HEK293 (cell line): ENCODE results near the gene POLD2.
A peak's percentile ranks its signal among the peaks of the same experiment; 100 is the strongest.

Experiments
- CTCF ChIA-PET: fragments of 350-600 bp; formaldehyde crosslinking; extraction: SDS; loops from one replicate; lab custom pipeline; 2021; ENCODE audit warnings: antibody characterized with exemption; lab: Yijun Ruan, JAX
- POLR2A ChIA-PET: fragments of 300-600 bp; formaldehyde crosslinking; extraction: SDS; loops from one replicate; lab custom pipeline; 2020; ENCODE audit warnings: antibody characterized with exemption, inconsistent platforms; lab: Yijun Ruan, JAX
- H3K27ac ChIP-seq: fragments of 200-500 bp; sonication (Bioruptor generic); 2 replicates; pipeline ENCODE4 v1.5.1; 2014; ENCODE audit warnings: low read depth, low read length, control low read depth, inconsistent platforms; ENCODE audit errors: extremely low read depth
- H3K36me3 ChIP-seq, 2 experiments: fragments of 200-500 bp in 1 of 2; sonication (Bioruptor generic) in 1 of 2; 1 replicate in 1 of 2; 2 replicates in 1 of 2; pipeline ENCODE4 v1.5.1; 2014 to 2017; ENCODE audit warnings: inconsistent platforms in 2 of 2, low read length in 2 of 2; ENCODE audit not compliant: control insufficient read depth in 2 of 2, insufficient read depth in 1 of 2
- H3K4me1 ChIP-seq: fragments of 200-500 bp; sonication (Bioruptor generic); 2 replicates; pipeline ENCODE4 v1.5.1; 2014; ENCODE audit warnings: mild to moderate bottlenecking, low read length, inconsistent platforms; ENCODE audit not compliant: control insufficient read depth, insufficient read depth
- H3K4me3 ChIP-seq: 2 replicates; pipeline ENCODE4 v1.5.1; 2011; ENCODE audit warnings: low read depth, mild to moderate bottlenecking, control low read depth, low read length, moderate library complexity
- H3K9me3 ChIP-seq: fragments of 200-500 bp; sonication (Bioruptor generic); 2 replicates; pipeline ENCODE4 v1.5.1; 2014; ENCODE audit warnings: low read depth, low read length, inconsistent platforms; ENCODE audit not compliant: control insufficient read depth, insufficient read depth
- EGR2 ChIP-seq: fragments of 450-650 bp; formaldehyde crosslinking; IDR thresholded peaks from 2 replicates; pipeline ENCODE4 v1.5.1; 2016; ENCODE audit warnings: low read depth, missing biosample characterization, missing genetic modification characterization
- GLIS1 ChIP-seq: fragments of 450-650 bp; formaldehyde crosslinking; IDR thresholded peaks from 2 replicates; pipeline ENCODE4 v1.5.1; 2016; ENCODE audit warnings: missing biosample characterization, missing genetic modification characterization
- IKZF3 ChIP-seq: fragments of 450-650 bp; IDR thresholded peaks from 2 replicates; pipeline ENCODE4 v1.5.0; 2018; ENCODE audit warnings: missing biosample characterization, mild to moderate bottlenecking, missing genetic modification characterization, moderate library complexity
- INSM2 ChIP-seq: fragments of 450-650 bp; formaldehyde crosslinking; IDR thresholded peaks from 2 replicates; pipeline ENCODE4 v1.5.1; 2016; ENCODE audit warnings: missing biosample characterization, missing genetic modification characterization
- OVOL3 ChIP-seq: fragments of 450-650 bp; formaldehyde crosslinking; IDR thresholded peaks from 2 replicates; pipeline ENCODE4 v1.5.1; 2016; ENCODE audit warnings: missing biosample characterization, missing genetic modification characterization
- REPIN1 ChIP-seq: fragments of 450-650 bp; formaldehyde crosslinking; IDR thresholded peaks from 2 replicates; pipeline ENCODE4 v1.5.1; 2017; ENCODE audit warnings: missing biosample characterization, missing genetic modification characterization, low read depth
- YY2 ChIP-seq: fragments of 450-650 bp; formaldehyde crosslinking; IDR thresholded peaks from 2 replicates; pipeline ENCODE4 v1.5.1; 2016; ENCODE audit warnings: missing biosample characterization, missing genetic modification characterization
- ZBTB6 ChIP-seq: fragments of 450-650 bp; formaldehyde crosslinking; IDR thresholded peaks from 2 replicates; pipeline ENCODE4 v1.5.1; 2017; ENCODE audit warnings: missing biosample characterization, missing genetic modification characterization
- ZFHX2 ChIP-seq: fragments of 450-650 bp; formaldehyde crosslinking; conservative IDR thresholded peaks from 2 replicates; pipeline ENCODE4 v1.5.1; 2016; ENCODE audit warnings: missing biosample characterization, missing genetic modification characterization
- ZIC2 ChIP-seq: fragments of 450-650 bp; formaldehyde crosslinking; IDR thresholded peaks from 2 replicates; pipeline ENCODE4 v1.5.1; 2016; ENCODE audit warnings: missing biosample characterization, missing genetic modification characterization
- ZNF10 ChIP-seq: fragments of 450-650 bp; formaldehyde crosslinking; IDR thresholded peaks from 2 replicates; pipeline ENCODE4 v1.5.1; 2017; ENCODE audit warnings: missing biosample characterization, missing genetic modification characterization
- ZNF133 ChIP-seq: fragments of 450-650 bp; formaldehyde crosslinking; IDR thresholded peaks from 2 replicates; pipeline ENCODE4 v1.5.1; 2016; ENCODE audit warnings: missing biosample characterization, missing genetic modification characterization
- ZNF157 ChIP-seq: fragments of 450-650 bp; formaldehyde crosslinking; IDR thresholded peaks from 2 replicates; pipeline ENCODE4 v1.5.1; 2016; ENCODE audit warnings: missing biosample characterization, missing genetic modification characterization
- ZNF169 ChIP-seq: fragments of 450-650 bp; formaldehyde crosslinking; IDR thresholded peaks from 2 replicates; pipeline ENCODE4 v1.5.1; 2016; ENCODE audit warnings: missing biosample characterization, missing genetic modification characterization
- ZNF174 ChIP-seq: fragments of 450-650 bp; formaldehyde crosslinking; IDR thresholded peaks from 2 replicates; pipeline ENCODE4 v1.5.0; 2017; ENCODE audit warnings: missing biosample characterization, mild to moderate bottlenecking, missing genetic modification characterization
- ZNF175 ChIP-seq: fragments of 450-650 bp; formaldehyde crosslinking; IDR thresholded peaks from 2 replicates; pipeline ENCODE4 v1.5.1; 2016; ENCODE audit warnings: missing biosample characterization, missing genetic modification characterization
- ZNF18 ChIP-seq: fragments of 450-650 bp; formaldehyde crosslinking; IDR thresholded peaks from 2 replicates; pipeline ENCODE4 v1.5.1; 2016; ENCODE audit warnings: missing biosample characterization, missing genetic modification characterization
- ZNF24 ChIP-seq: fragments of 450-650 bp; formaldehyde crosslinking; IDR thresholded peaks from 2 replicates; pipeline ENCODE4 v1.5.1; 2016; ENCODE audit warnings: missing biosample characterization, missing genetic modification characterization
- ZNF311 ChIP-seq: fragments of 450-650 bp; formaldehyde crosslinking; IDR thresholded peaks from 2 replicates; pipeline ENCODE4 v1.5.1; 2017; ENCODE audit warnings: missing biosample characterization, missing genetic modification characterization, borderline replicate concordance
- ZNF350 ChIP-seq: fragments of 450-650 bp; formaldehyde crosslinking; IDR thresholded peaks from 2 replicates; pipeline ENCODE4 v1.5.0; 2017; ENCODE audit warnings: missing biosample characterization, mild to moderate bottlenecking, missing genetic modification characterization
- ZNF555 ChIP-seq: fragments of 450-650 bp; formaldehyde crosslinking; conservative IDR thresholded peaks from 2 replicates; pipeline ENCODE4 v1.5.1; 2017; ENCODE audit warnings: missing biosample characterization, mild to moderate bottlenecking, missing genetic modification characterization, inconsistent platforms
- ZNF560 ChIP-seq: fragments of 450-650 bp; formaldehyde crosslinking; IDR thresholded peaks from 2 replicates; pipeline ENCODE4 v1.5.1; 2017; ENCODE audit warnings: missing biosample characterization, missing genetic modification characterization, borderline replicate concordance
- ZNF621 ChIP-seq: fragments of 450-650 bp; formaldehyde crosslinking; IDR thresholded peaks from 2 replicates; pipeline ENCODE4 v1.5.1; 2017; ENCODE audit warnings: missing biosample characterization, missing genetic modification characterization
- ZNF777 ChIP-seq: fragments of 450-650 bp; formaldehyde crosslinking; IDR thresholded peaks from 2 replicates; pipeline ENCODE4 v1.5.1; 2017; ENCODE audit warnings: missing biosample characterization, missing genetic modification characterization, borderline replicate concordance
- ZNF792 ChIP-seq: fragments of 450-650 bp; formaldehyde crosslinking; IDR thresholded peaks from 2 replicates; pipeline ENCODE4 v1.5.1; 2016; ENCODE audit warnings: missing biosample characterization, missing genetic modification characterization
- ZSCAN4 ChIP-seq: fragments of 450-650 bp; formaldehyde crosslinking; IDR thresholded peaks from 2 replicates; pipeline ENCODE4 v1.5.1; 2017; ENCODE audit warnings: missing biosample characterization, missing genetic modification characterization

The POLD2 gene

GRCh38 chr7:44121761-44122420 lies 1.5 kb downstream of the POLD2 start (continued):
- no peak for TF ChIP-seq INSM2 (tag by site-specific recombination)

- peaks cover 12 to 63% of the 10 kb centered on the region in 2 experiments for H3K36me3 ChIP-seq
Measured at GRCh38 chr7:44120395-44120794, 3.0 kb downstream of the POLD2 start.

GRCh38 chr7:44119829-44120380 lies 3.4 kb downstream of the POLD2 start:
- peaks cover 12 to 67% of the 10 kb centered on the region in 2 experiments for H3K36me3 ChIP-seq
- no peaks in the 10 kb centered on the region for H3K9me3 ChIP-seq
- no peak for TF ChIP-seq ZNF350 (tag by site-specific recombination)
- no peak for TF ChIP-seq GLIS1 (tag by site-specific recombination)
- no peak for TF ChIP-seq IKZF3 (tag by site-specific recombination)
- no peak for TF ChIP-seq ZNF555 (tag by site-specific recombination)
- TF ChIP-seq ZSCAN4 (tag by site-specific recombination) = no peak
- no peak for TF ChIP-seq ZNF133 (tag by site-specific recombination)
- TF ChIP-seq ZNF157 = no peak
- TF ChIP-seq ZNF311 (tag by site-specific recombination) = no peak
- TF ChIP-seq ZNF175 = no peak
- no peak for TF ChIP-seq YY2 (tag by site-specific recombination)
- no peak for TF ChIP-seq ZNF24 (tag by site-specific recombination)
- TF ChIP-seq ZNF174 (tag by site-specific recombination) = no peak
- no peak for TF ChIP-seq ZNF169 (tag by site-specific recombination)
- no peak for TF ChIP-seq ZBTB6 (tag by site-specific recombination)
- TF ChIP-seq ZNF777 (tag by site-specific recombination) = no peak
- no peak for TF ChIP-seq OVOL3 (tag by site-specific recombination)
- no peak for TF ChIP-seq ZNF10
- no peak for TF ChIP-seq ZNF621 (tag by site-specific recombination)
- H3K27ac ChIP-seq = no peak overlapping the region
- no peaks in the 10 kb centered on the region for H3K4me1 ChIP-seq
- ChIA-PET POLR2A (no interaction called here), CTCF (no interaction called here)
- no peak overlapping the region for H3K4me3 ChIP-seq

More at GRCh38 chr7:44120395-44120794, 3.0 kb downstream of the POLD2 start:
- Histone ChIP-seq H3K9me3 (no peaks in the 10 kb centered on the region), H3K4me3 (no peak overlapping the region), H3K27ac (no peak overlapping the region), H3K4me1 (no peaks in the 10 kb centered on the region)
- POLR2A ChIA-PET = no interaction called here
- CTCF ChIA-PET = no interaction called here
- no peak for TF ChIP-seq ZNF18 (tag by site-specific recombination)
- peak; percentile 80 for TF ChIP-seq ZFHX2
- no peak for TF ChIP-seq ZSCAN4 (tag by site-specific recombination)
- peak; percentile 75 for TF ChIP-seq EGR2 (tag by site-specific recombination)
- TF ChIP-seq ZNF792 (tag by site-specific recombination) = no peak
- TF ChIP-seq ZNF560 = no peak
- TF ChIP-seq REPIN1 = no peak
- TF ChIP-seq ZIC2 (tag by site-specific recombination) = peak; percentile 13; the same call in 1 of the 2 replicates
